Osteocyte (in vitro differentiated cells): ENCODE results near the gene MINPP1. TPM values are rescaled to one million over a fixed set of nuclear protein-coding genes. Genes with fewer than 3 reads are reported as not detected.

Source experiments
- DNase-seq: peaks from one replicate; pipeline ENCODE4 v3.0.0; 2021; ENCODE audit warnings: mixed read lengths; ENCODE audit not compliant: unreplicated experiment; ENCODE audit errors: extremely low spot score
- H3K27ac Mint-ChIP-seq: one replicate; pipeline ENCODE4 v1.8.0; 2021; ENCODE audit warnings: mild to moderate bottlenecking, mixed read lengths; ENCODE audit not compliant: unreplicated experiment
- H3K27me3 Mint-ChIP-seq: one replicate; pipeline ENCODE4 v1.8.0; 2021; ENCODE audit warnings: mixed read lengths; ENCODE audit not compliant: unreplicated experiment
- H3K36me3 Mint-ChIP-seq: one replicate; pipeline ENCODE4 v1.8.0; 2021; ENCODE audit warnings: mixed read lengths; ENCODE audit not compliant: unreplicated experiment
- H3K4me1 Mint-ChIP-seq: one replicate; pipeline ENCODE4 v1.8.0; 2021; ENCODE audit warnings: mixed read lengths; ENCODE audit not compliant: unreplicated experiment
- H3K4me3 Mint-ChIP-seq: one replicate; pipeline ENCODE4 v1.8.0; 2021; ENCODE audit warnings: mild to moderate bottlenecking, moderate library complexity, mixed read lengths; ENCODE audit not compliant: unreplicated experiment
- H3K9me3 Mint-ChIP-seq: one replicate; pipeline ENCODE4 v1.8.0; 2021; ENCODE audit warnings: mixed read lengths; ENCODE audit not compliant: unreplicated experiment
- total RNA-seq: library from RNA; stranded (reverse); gene quantifications from 2 replicates; pipeline ENCODE4 v1.2.1, GENCODE V29; 2021
- TF ChIP-seq, protein P1 (sequence below): fragments of 200-600 bp; sonication (generic); IDR thresholded peaks from 2 replicates; pipeline ENCODE4 v1.5.0; 2021; ENCODE audit warnings: antibody characterized with exemption, mild to moderate bottlenecking, moderate library complexity

MINPP1 gene
- total RNA-seq, 1 donor from 2014 or later, result 22.9 TPM

DNA sequence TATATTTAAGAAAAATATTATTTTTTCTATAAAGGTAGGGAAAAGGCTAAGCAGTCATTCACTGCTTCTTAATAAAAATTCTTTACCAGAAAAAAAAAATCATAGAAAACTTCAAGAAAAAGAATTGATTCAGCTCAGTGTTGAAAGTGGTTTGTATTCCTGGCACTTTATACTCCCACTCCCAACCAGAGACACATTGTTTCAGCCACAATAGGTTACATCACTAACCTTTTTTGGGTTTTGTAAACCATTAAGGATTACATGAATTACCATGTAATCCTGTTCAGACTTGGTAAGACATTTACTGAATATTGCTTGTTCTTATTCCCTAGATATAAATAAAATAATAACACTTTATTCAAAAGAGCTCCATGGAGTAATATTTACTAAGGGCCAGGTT lies 46.6 kb downstream of the MINPP1 start:
- TF ChIP-seq, protein P1, sequence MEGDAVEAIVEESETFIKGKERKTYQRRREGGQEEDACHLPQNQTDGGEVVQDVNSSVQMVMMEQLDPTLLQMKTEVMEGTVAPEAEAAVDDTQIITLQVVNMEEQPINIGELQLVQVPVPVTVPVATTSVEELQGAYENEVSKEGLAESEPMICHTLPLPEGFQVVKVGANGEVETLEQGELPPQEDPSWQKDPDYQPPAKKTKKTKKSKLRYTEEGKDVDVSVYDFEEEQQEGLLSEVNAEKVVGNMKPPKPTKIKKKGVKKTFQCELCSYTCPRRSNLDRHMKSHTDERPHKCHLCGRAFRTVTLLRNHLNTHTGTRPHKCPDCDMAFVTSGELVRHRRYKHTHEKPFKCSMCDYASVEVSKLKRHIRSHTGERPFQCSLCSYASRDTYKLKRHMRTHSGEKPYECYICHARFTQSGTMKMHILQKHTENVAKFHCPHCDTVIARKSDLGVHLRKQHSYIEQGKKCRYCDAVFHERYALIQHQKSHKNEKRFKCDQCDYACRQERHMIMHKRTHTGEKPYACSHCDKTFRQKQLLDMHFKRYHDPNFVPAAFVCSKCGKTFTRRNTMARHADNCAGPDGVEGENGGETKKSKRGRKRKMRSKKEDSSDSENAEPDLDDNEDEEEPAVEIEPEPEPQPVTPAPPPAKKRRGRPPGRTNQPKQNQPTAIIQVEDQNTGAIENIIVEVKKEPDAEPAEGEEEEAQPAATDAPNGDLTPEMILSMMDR, result no peak
- Mint-ChIP-seq H3K27ac (no peak overlapping the region), H3K27me3 (no peaks in the 10 kb centered on the region), H3K4me1 (peaks cover 15% of the 10 kb centered on the region), H3K36me3 (peaks cover 26% of the 10 kb centered on the region), H3K4me3 (no peak overlapping the region), H3K9me3 (no peaks in the 10 kb centered on the region)
- DNase-seq, result no peak

DNA sequence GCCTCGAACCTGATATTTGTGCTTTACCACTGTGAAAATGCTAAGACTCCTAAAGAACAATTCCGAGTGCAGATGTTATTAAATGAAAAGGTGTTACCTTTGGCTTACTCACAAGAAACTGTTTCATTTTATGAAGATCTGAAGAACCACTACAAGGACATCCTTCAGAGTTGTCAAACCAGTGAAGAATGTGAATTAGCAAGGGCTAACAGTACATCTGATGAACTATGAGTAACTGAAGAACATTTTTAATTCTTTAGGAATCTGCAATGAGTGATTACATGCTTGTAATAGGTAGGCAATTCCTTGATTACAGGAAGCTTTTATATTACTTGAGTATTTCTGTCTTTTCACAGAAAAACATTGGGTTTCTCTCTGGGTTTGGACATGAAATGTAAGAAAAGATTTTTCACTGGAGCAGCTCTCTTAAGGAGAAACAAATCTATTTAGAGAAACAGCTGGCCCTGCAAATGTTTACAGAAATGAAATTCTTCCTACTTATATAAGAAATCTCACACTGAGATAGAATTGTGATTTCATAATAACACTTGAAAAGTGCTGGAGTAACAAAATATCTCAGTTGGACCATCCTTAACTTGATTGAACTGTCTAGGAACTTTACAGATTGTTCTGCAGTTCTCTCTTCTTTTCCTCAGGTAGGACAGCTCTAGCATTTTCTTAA lies 47.7 kb downstream of the MINPP1 start:
- Mint-ChIP-seq H3K4me1 (peaks cover 11% of the 10 kb centered on the region), H3K27me3 (no peaks in the 10 kb centered on the region), H3K36me3 (peaks cover 22% of the 10 kb centered on the region), H3K9me3 (no peaks in the 10 kb centered on the region), H3K4me3 (no peak overlapping the region), H3K27ac (no peak overlapping the region)
- DNase-seq, result no peak
- TF ChIP-seq, protein P1, result no peak

DNA sequence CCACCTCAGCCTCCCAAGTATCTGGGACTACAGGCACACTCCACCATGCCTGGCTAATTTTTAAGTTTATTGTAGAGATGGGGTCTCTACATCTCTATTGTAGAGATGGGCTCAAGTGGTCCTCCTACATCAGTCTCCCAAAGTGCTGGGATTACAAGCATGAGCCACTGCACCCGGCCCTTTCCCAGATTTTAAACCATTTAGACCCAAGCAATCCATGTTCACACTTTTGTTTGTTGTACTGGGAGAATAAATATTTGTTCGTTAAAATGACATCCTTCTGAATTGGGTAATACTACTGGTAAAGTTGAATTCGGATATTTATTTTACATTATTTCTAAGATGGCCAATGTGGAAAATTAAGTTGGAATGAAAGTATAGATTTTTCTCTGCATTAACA lies 52.7 kb downstream of the MINPP1 start:
- Mint-ChIP-seq H3K36me3 (peaks cover 17% of the 10 kb centered on the region), H3K27me3 (no peaks in the 10 kb centered on the region), H3K4me1 (peaks cover 4% of the 10 kb centered on the region), H3K9me3 (peaks cover 2% of the 10 kb centered on the region), H3K4me3 (no peak overlapping the region), H3K27ac (no peak overlapping the region)
- no peak for DNase-seq
- TF ChIP-seq, protein P1, result no peak

DNA sequence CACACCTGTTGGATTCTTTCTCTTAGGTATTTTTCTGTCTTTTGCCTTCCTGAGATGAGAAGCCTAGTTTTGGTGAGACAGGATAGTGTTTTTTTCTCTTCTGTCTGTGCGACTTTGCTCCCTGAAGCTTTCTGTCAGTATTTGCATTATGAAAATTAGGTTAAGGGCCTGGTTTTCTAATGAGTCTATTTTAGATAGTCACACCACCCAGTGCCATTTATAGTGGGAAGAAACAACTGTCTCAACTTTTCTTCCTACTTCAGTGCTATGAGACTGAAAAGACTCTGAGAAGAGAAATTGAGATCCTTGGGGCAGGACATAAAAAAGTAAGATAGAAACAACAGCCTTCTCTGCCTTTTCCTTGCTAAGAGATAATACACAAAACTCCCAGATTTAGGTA lies 53.6 kb downstream of the MINPP1 start:
- Mint-ChIP-seq H3K4me3 (no peak overlapping the region), H3K4me1 (no peaks in the 10 kb centered on the region), H3K9me3 (peaks cover 9% of the 10 kb centered on the region), H3K27me3 (no peaks in the 10 kb centered on the region), H3K27ac (no peak overlapping the region), H3K36me3 (peaks cover 10% of the 10 kb centered on the region)
- TF ChIP-seq, protein P1, result no peak
- DNase-seq, result no peak

DNA sequence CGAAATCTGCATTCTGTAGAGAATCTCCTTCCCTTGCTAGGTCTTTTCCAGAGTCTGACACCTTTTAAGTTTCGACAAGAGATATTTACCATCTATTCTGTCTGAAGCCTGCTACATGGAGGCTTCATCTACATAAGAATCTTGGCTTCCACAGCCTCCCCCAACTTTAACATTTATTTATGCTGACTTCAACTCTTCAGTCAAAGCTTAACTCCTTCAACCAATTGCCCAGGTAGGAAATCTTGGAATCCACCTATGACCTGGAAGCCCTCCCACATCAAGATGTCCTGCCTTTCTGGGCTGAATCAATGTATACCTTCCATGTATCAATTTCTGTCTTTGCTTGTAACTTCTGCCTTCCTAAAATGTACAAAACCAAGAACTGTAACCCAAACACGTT lies 54.7 kb downstream of the MINPP1 start:
- Mint-ChIP-seq H3K4me3 (no peak overlapping the region), H3K4me1 (no peaks in the 10 kb centered on the region), H3K9me3 (peaks cover 11% of the 10 kb centered on the region), H3K27ac (no peak overlapping the region), H3K36me3 (peaks cover 6% of the 10 kb centered on the region), H3K27me3 (no peaks in the 10 kb centered on the region)
- no peak for DNase-seq
- TF ChIP-seq, protein P1, result no peak
